Kidney (tissue), 14 donors: ENCODE data around the gene AKAP13. TPM values are rescaled to one million over a fixed set of nuclear protein-coding genes. Genes with fewer than 3 reads are reported as not detected.
"Not testable (repeated sequence)": the region's sequence is repeated elsewhere in the genome, so short reads cannot be mapped to it uniquely, and the experiment has no call there.

Source experiments
- DNase-seq, 5 donors: peaks; one replicate each; pipeline ENCODE4 v3.0.0-alpha.2; 2013 to 2020
- FAIRE-seq: peaks from 2 replicates; lab custom pipeline; 2012; peaks lifted over from hg19 to GRCh38; lab: Jason Lieb, UNC
- H3K27ac ChIP-seq, 2 donors: one replicate each; pipeline ENCODE4 v1.7.0; 2013; ENCODE audit warnings: low read depth in 2 of 2, low read length in 2 of 2, inconsistent platforms in 1 of 2
- H3K27me3 ChIP-seq: one replicate; pipeline ENCODE4 v1.7.1; 2013; ENCODE audit warnings: low read length, inconsistent platforms; ENCODE audit not compliant: control insufficient read depth, insufficient read depth
- H3K36me3 ChIP-seq, 3 donors: one replicate each; pipeline versions ENCODE4 v1.7.0 to v1.7.1; 2013; ENCODE audit warnings: low read length in 3 of 3, control low read depth in 1 of 3, inconsistent platforms in 1 of 3; ENCODE audit not compliant: insufficient read depth in 3 of 3, control insufficient read depth in 2 of 3
- H3K4me1 ChIP-seq, 3 donors: one replicate each; pipeline versions ENCODE4 v1.7.0 to v1.7.1; 2013; ENCODE audit warnings: low read length in 3 of 3, inconsistent platforms in 1 of 3, low read depth in 1 of 3; ENCODE audit not compliant: control insufficient read depth in 2 of 3, insufficient read depth in 2 of 3
- H3K4me3 ChIP-seq, 3 donors: one replicate each; pipeline versions ENCODE4 v1.7.0 to v1.8.1; 2013; ENCODE audit warnings: low read length in 3 of 3, control low read depth in 1 of 3, inconsistent platforms in 1 of 3
- H3K9ac ChIP-seq, 3 donors: one replicate each; pipeline versions ENCODE4 v1.7.0 to v1.7.1; 2013; ENCODE audit warnings: low read length in 3 of 3, control low read depth in 1 of 3, inconsistent platforms in 1 of 3
- H3K9me3 ChIP-seq, 3 donors: one replicate each; pipeline versions ENCODE4 v1.7.0 to v1.7.1; 2013; ENCODE audit warnings: low read length in 3 of 3, control low read depth in 1 of 3, inconsistent platforms in 1 of 3; ENCODE audit not compliant: control insufficient read depth in 2 of 3, insufficient read depth in 1 of 3
- CTCF ChIP-seq: IDR thresholded peaks from 3 replicates; pipeline ENCODE4 v1.5.1; 2012; ENCODE audit warnings: mild to moderate bottlenecking, moderate library complexity, borderline replicate concordance; ENCODE audit not compliant: insufficient read depth; ENCODE audit errors: extremely low read depth
- intact Hi-C: fragments of 100-400 bp; cut with DNase I; formaldehyde crosslinking; loops from one replicate; pipeline ENCODE4 v1.11.1; 2022
- polyA plus RNA-seq: library from polyadenylated mRNA; stranded (reverse); fragments of 350-450 nt; fragmentation: Illumina TruSeq; extraction: RNeasy Lipid Tissue Mini Kit (QIAGEN cat#74804); gene quantifications from one replicate; pipeline ENCODE4 v1.2.3, GENCODE V29; 2014; ENCODE audit warnings: low read depth, low replicate concordance; ENCODE audit not compliant: insufficient read depth
- total RNA-seq: library from RNA; stranded (reverse); fragmentation: NEBNext Ultra II Directional; extraction: Animal tissue kit (Norgen Biotek cat#: 25700); gene quantifications from one replicate; pipeline ENCODE4 v1.2.1, GENCODE V29; 2021
- donor health status: control.
- donor health status: control.
- donor health status: control.
- donor health status: control.
- donor health status: control.
- donor health status: DM: yes; HTN: yes; CAD: no.
- donor health status: Normal renal cell carcinoma (clear cell type).

Gene AKAP13
- total and polyA plus RNA-seq, 2 donors from 2014 or later: 18.8 to 174 TPM

DNA sequence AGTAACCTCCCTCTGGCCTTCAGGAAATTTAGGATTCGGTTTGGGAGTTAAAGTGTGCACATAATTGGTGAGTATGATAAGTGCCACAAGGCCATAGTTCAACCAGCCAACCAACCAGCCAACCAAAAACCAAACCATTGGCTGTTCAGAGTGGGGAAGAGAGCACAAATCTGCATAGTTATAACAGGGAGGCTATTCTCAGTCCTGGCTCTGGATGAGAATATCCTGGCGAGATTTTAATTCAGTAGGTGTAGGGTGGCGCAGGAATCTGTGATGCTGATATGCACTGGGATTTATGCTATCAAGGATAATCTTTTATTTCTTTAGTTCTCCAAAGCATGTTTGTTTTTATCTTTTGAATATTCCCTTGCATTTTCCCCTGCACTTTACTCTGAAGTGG, 49.1 kb downstream of the AKAP13 start:
- H3K27me3 ChIP-seq: no peaks in the 10 kb centered on the region
- no peak for TF ChIP-seq CTCF
- intact Hi-C loops: no loop called here
- FAIRE-seq (no peak), DNase-seq (no peak)
- no peak overlapping the region for H3K4me3 ChIP-seq
- H3K27ac ChIP-seq: no peak overlapping the region
- no peaks in the 10 kb centered on the region for H3K36me3 ChIP-seq
- H3K9me3 ChIP-seq: no peaks in the 10 kb centered on the region
- peaks cover 0 to 3% (median 2%) of the 10 kb centered on the region in 3 donors for H3K4me1 ChIP-seq
- H3K9ac ChIP-seq: no peak overlapping the region

DNA sequence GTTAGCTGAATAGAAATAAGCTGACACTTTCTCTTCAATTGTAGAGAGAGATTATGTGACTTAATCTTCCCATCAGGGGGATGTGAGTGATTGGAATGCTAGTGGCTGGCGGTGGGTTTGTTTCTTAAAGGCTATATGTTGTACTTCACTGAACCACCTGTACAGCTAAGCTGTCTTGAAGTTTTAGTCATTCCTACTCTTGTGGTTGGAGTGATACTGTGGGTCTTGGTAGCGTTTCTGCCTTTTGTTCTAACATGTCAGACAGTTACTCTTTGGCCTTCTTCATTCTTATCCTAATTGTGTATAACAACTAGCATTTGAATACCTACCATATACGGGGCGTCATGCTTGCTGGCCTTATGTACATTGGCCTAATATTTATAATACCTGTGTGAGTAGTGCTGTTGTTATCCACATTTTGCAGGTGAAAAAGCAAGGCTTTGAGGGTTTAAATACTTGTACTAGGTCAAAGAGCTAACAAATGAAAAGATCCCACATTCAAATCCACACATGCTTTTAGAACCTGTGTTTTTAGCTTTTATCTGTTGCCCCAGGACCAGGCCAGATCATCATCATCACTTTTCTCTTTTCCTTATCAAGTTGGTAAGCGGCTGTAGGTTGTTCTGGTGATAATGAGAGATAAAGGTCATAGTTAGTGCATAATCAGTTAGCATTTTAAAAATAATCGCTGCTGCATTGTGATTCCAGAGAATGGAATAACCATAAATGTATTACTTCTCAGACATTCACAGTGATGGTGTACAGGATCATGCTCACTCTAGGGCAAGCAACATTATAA, 50.2 kb downstream of the AKAP13 start:
- H3K4me1 ChIP-seq: peaks cover 0 to 3% (median 2%) of the 10 kb centered on the region in 3 donors
- intact Hi-C loops: no loop called here
- DNase-seq (no peak), FAIRE-seq (no peak)
- no peaks in the 10 kb centered on the region for H3K36me3 ChIP-seq
- no peak overlapping the region for H3K27ac ChIP-seq
- no peak for TF ChIP-seq CTCF
- no peak overlapping the region for H3K9ac ChIP-seq
- H3K27me3 ChIP-seq: no peaks in the 10 kb centered on the region
- H3K4me3 ChIP-seq: no peak overlapping the region
- no peaks in the 10 kb centered on the region for H3K9me3 ChIP-seq

DNA sequence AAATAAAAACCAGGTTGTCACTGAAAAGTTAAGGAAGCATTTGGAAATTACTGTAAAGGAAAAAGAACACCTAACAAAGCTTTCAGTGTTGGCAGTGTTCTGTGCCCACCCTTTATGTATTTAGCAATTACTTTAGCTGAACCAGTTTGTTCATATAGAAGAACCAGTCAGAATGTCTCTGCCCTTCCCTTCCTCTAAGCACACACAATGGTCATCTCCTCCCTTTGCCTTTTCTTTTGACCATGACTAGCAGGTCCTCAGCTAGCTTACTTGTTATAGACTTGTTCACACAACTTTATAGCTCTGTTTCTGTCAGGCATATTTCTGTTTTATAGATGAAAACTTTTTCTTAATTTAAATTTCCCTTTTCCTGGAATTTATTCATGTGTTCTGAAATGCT, 59.6 kb downstream of the AKAP13 start:
- no peak for DNase-seq
- H3K9me3 ChIP-seq: no peaks in the 10 kb centered on the region
- no peak overlapping the region for H3K4me3 ChIP-seq
- FAIRE-seq: no peak
- no peak overlapping the region for H3K27ac ChIP-seq
- peaks cover 0 to 13% (median 4%) of the 10 kb centered on the region in 3 donors for H3K4me1 ChIP-seq
- H3K36me3 ChIP-seq: no peaks in the 10 kb centered on the region
- no peaks in the 10 kb centered on the region for H3K27me3 ChIP-seq
- H3K9ac ChIP-seq: no peak overlapping the region
- intact Hi-C loops: no loop called here
- TF ChIP-seq CTCF: no peak

DNA sequence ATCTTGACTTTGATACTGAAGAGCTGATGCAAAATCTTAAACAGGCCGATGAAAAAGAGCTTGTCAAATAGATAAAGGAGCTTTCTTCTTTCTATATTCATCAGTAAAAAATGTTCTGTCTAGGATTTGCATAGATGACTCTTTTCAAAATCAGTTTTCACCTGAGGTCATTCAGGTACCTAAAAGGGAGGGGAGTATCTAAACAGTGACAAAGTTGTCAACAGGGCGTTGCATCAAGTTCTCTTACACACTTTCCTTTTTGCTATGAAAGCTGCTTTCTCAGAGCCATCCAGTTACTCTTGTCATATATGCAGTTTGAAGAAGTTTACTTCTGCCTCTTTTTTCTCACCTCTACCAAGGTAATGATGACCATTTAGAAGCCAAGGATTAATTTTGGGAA, 60.0 kb downstream of the AKAP13 start:
- no peaks in the 10 kb centered on the region for H3K9me3 ChIP-seq
- intact Hi-C loops: no loop called here
- DNase-seq: no peak
- H3K27me3 ChIP-seq: no peaks in the 10 kb centered on the region
- no peak overlapping the region for H3K27ac ChIP-seq
- FAIRE-seq: no peak
- TF ChIP-seq CTCF: no peak
- H3K36me3 ChIP-seq: no peaks in the 10 kb centered on the region
- H3K4me1 ChIP-seq: peaks cover 0 to 13% (median 4%) of the 10 kb centered on the region in 3 donors
- no peak overlapping the region for H3K9ac ChIP-seq
- H3K4me3 ChIP-seq: no peak overlapping the region

- H3K9me3 ChIP-seq, H3K27me3 ChIP-seq, H3K36me3 ChIP-seq, H3K4me3 ChIP-seq, H3K9ac ChIP-seq, H3K27ac ChIP-seq, intact Hi-C loops, FAIRE-seq, DNase-seq: not testable (repeated sequence)
- peaks cover 0 to 13% (median 4%) of the 10 kb centered on the region in 3 donors for H3K4me1 ChIP-seq
Observed at GRCh38 chr15:85441854-85442253, 61.5 kb downstream of the AKAP13 start.
